SK-N-MC (cell line): ENCODE results near the gene PRIMPOL.
A peak's percentile ranks its signal among the peaks of the same experiment; 100 is the strongest.
"Not testable (repeated sequence)": the region's sequence is repeated elsewhere in the genome, so short reads cannot be mapped to it uniquely, and the experiment has no call there.

Experiments
- DNase-seq: peaks from one replicate; pipeline ENCODE4 v3.0.0-alpha.2; 2011; ENCODE audit warnings: low read depth, low spot score
- H3K27ac ChIP-seq: fragments of 200-600 bp; sonication (generic); 2 replicates; pipeline ENCODE4 v1.5.1; 2016; ENCODE audit warnings: mixed run types
- H3K36me3 ChIP-seq: fragments of 200-600 bp; sonication (generic); 2 replicates; pipeline ENCODE4 v1.6.1; 2017; ENCODE audit warnings: antibody characterized with exemption, low read length, mixed read lengths; ENCODE audit not compliant: insufficient read depth
- H3K4me3 ChIP-seq: fragments of 200-600 bp; sonication (generic); 2 replicates; pipeline ENCODE4 v1.5.1; 2016
- H3K9ac ChIP-seq: fragments of 200-600 bp; sonication (generic); 2 replicates; pipeline ENCODE4 v1.8.0; 2017; ENCODE audit warnings: mixed run types, mixed read lengths; ENCODE audit not compliant: insufficient read length
- H3K9me3 ChIP-seq: fragments of 200-600 bp; sonication (generic); 2 replicates; pipeline ENCODE4 v1.6.1; 2017; ENCODE audit warnings: low read depth, mild to moderate bottlenecking, antibody characterized with exemption, low read length, moderate library complexity, mixed read lengths
- EZH2 ChIP-seq: fragments of 200-600 bp; sonication (generic); IDR thresholded peaks from one replicate; pipeline ENCODE4 v1.6.1; 2017; ENCODE audit warnings: antibody characterized with exemption
- FOXP2 ChIP-seq: optimal IDR thresholded peaks from 2 replicates; pipeline ENCODE3; 2011; ENCODE audit warnings: mild to moderate bottlenecking, moderate library complexity; ENCODE audit not compliant: insufficient read depth; ENCODE audit errors: extremely low read length, control extremely low read depth
- POLR2AphosphoS5 ChIP-seq: IDR thresholded peaks from 2 replicates; pipeline ENCODE4 v1.6.1; 2012; ENCODE audit warnings: mild to moderate bottlenecking, low read depth, low read length, borderline replicate concordance

The PRIMPOL gene

DNA sequence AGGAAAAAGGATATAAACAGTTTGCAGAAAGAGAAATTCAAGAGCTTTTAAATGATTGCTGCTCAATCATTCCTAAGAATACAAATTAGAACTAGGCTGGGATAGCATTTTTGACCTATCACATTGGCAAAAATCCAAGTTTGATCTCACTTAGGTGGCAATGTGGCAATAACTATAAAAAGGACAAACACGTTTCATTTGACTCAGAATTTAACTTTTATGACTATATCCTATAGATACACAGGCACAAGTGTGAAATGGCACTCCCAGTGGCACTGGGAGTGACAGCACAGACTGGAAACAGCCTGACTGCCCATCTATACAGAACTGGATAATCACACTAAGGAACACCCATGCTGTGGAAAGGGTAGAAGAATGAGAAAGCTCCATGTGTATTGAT, 73.3 kb downstream of the PRIMPOL start:
- Histone ChIP-seq H3K4me3 (no peak overlapping the region), H3K9me3 (no peaks in the 10 kb centered on the region), H3K9ac (no peak overlapping the region), H3K27ac (no peak overlapping the region), H3K36me3 (peaks cover 97% of the 10 kb centered on the region)
- TF ChIP-seq FOXP2 (no peak), EZH2 (no peak), POLR2AphosphoS5 (no peak)
- no peak for DNase-seq

DNA sequence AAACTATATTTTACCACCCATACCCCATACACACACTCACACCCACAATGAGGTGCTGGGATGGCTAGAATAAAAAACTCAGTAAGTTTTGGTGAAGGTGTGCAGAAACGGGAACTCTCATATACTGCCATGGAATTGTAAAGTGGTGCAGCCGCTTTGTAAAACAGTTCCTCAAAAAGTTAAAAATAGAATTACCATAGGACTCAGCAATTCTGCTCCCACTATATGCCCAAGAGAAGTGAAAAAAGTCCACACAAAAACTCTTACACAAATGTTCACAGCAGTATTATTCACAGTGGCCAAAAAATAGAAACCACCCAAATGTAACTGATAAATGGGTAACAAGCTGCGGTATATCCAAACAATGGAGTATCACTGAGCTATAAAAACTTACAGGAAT, 77.9 kb downstream of the PRIMPOL start:
- no peaks in the 10 kb centered on the region for H3K9me3 ChIP-seq
- no peak for TF ChIP-seq FOXP2
- H3K27ac ChIP-seq = no peak overlapping the region
- H3K4me3 ChIP-seq = no peak overlapping the region
- H3K9ac ChIP-seq = no peak overlapping the region
- peaks cover 90% of the 10 kb centered on the region for H3K36me3 ChIP-seq
- DNase-seq = no peak

DNA sequence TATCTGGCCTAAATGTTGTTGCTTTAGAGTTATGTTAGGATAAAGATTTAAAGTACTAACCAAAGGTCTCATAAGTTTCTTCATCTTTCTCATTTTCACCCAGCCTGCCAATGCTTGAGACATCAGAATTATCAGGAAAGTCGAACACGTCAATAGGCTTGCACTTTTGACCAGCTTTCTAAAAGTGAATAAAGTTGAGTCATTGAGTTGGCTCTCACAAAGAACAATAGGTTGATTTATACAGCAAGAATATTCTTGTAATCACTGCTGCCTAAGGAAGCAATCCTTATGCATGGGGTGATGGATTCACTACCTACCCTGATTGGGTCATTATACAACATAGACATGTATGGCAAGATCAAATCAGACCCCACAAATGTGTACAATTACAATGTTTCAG, 79.3 kb downstream of the PRIMPOL start:
- TF ChIP-seq POLR2AphosphoS5 = no peak
- no peak for TF ChIP-seq EZH2
- TF ChIP-seq FOXP2 = no peak
- H3K36me3 ChIP-seq = peaks cover 76% of the 10 kb centered on the region

DNA sequence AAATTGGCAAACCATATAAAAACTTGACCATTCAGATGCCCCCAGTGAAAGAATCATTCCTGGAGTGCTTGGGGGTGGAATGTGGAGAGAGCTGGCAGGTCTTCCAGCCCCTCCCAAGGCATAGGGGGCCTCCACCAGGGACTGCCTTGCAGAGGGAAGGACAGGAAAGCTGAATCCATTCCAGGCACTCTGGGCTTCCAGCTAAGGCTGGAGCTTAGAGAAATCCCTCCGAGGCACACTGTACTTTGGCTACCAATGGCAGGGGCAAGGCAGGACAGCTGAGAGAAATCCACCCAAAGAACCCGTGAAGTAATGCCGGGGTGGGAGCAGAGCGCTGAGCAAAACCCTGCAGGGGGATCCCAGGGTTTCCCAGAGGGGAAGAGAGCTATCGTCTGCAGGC, 80.4 kb downstream of the PRIMPOL start:
- Histone ChIP-seq H3K4me3 (no peak overlapping the region), H3K27ac (no peak overlapping the region), H3K9me3 (no peaks in the 10 kb centered on the region), H3K9ac (no peak overlapping the region), H3K36me3 (peaks cover 65% of the 10 kb centered on the region)
- TF ChIP-seq EZH2 (no peak), POLR2AphosphoS5 (no peak), FOXP2 (no peak)
- DNase-seq = no peak

More for the DNA sequence above, 79.3 kb downstream of the PRIMPOL start:
- DNase-seq = no peak
- Histone ChIP-seq H3K27ac (no peak overlapping the region), H3K9ac (no peak overlapping the region), H3K9me3 (no peaks in the 10 kb centered on the region), H3K4me3 (no peak overlapping the region)

DNA sequence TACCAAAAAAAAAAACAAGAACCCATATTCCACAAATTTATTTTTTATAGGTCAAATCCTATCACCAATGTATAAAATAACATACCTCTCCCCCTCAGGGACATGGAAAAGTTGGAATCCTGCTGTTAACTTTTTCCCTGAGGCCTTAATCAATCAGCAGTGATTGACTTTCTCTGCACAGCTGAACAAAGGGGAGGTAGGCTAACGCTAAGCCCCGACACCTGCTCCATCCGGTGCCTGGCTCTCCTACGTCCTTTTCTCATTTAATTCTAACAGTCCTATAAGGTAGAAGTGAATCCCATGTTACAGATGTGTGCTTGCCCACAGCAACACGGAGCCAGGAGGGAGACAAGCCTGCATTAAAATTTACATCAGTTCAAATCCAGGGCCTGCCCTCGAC, 81.5 kb downstream of the PRIMPOL start:
- DNase-seq = no peak
- Histone ChIP-seq H3K36me3 (peaks cover 54% of the 10 kb centered on the region), H3K27ac (no peak overlapping the region), H3K4me3 (no peak overlapping the region), H3K9me3 (no peaks in the 10 kb centered on the region), H3K9ac (no peak overlapping the region)
- TF ChIP-seq EZH2 (no peak), FOXP2 (no peak), POLR2AphosphoS5 (no peak)

DNA sequence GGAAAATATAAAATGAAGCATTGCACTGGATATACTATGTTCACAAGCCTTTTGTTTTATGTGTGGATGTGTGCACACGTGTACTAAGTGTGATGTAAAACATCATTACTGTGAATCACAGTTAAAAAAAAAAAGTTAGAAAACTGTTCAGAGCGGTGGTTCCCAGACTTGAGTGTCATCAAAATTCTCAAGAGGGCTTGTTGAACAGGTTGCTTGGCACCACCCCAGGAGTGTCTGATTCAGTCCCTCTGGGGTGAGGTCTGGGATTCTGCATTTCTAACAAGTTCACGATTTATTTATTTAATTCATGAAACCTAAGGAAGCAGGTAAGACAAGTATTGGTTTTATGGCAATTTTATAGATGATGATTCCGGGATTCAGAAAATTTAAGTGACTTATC, 82.6 kb downstream of the PRIMPOL start:
- no peaks in the 10 kb centered on the region for H3K9me3 ChIP-seq
- no peak overlapping the region for H3K27ac ChIP-seq
- no peak for DNase-seq
- H3K4me3 ChIP-seq = peak overlapping the region; percentile 79
- TF ChIP-seq FOXP2 = no peak
- no peak for TF ChIP-seq EZH2
- peaks cover 44% of the 10 kb centered on the region for H3K36me3 ChIP-seq
- H3K9ac ChIP-seq = peak overlapping the region; percentile 80

DNA sequence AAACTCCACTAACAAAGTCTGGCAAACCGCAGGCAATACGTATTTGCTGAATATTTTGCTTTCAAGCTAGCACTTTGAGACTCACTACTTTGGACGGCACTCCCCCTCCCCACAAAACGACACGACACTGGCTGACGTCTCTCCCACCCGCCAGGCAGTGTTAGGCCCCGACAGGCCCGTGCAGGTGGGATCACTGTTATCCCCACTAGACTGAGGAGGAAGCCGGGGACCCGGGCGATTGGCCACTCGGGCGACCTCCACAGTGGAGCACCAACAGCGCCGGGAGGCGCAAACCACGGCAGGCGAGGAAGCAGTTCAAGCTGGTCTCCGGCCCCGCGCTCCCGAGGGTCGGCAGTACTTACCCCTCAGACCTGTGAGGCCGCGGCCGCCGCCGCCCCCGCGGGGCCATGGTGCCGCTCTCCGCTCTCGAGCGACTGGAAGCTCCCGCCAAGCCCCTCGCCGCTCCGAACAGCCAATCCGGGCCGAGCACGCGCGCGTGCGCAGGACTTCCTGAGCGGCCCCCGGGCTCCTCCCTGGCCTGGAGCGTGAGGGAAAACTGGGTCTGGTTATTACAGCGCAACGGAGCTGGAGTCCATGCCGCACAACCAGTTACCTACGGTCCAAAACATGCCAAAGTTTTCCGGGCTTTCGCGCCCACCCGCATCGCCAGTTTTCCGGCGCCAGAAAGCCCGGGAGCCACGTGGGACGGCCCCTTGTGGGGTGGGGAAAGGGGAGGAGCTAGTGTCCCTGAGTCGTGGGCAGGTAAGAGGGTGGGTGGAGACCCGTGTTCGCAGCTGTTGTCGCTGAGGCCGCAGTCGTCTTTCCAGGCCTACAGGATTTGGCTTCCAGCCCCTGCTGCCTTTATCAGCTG, 84.4 kb downstream of the PRIMPOL start, which contains the start of gene CENPU:
Gene CENPU (minus strand): TSS at position 443 of the 871 bp plus-strand sequence. CDS start 34 bp downstream, at position 409.
- peak within 1 kb of the TSS; percentile 80 for H3K27ac ChIP-seq
- TF ChIP-seq FOXP2 = peak; percentile 97
- TF ChIP-seq EZH2 = no peak
- TF ChIP-seq POLR2AphosphoS5 = peak; percentile 75
- H3K4me3 ChIP-seq = peak within 1 kb of the TSS; percentile 79
- peaks cover 26% of the 10 kb centered on the region for H3K36me3 ChIP-seq
- DNase-seq = peak; percentile 97
- peak within 1 kb of the TSS; percentile 91 for H3K9ac ChIP-seq
- H3K9me3 ChIP-seq = no peaks in the 10 kb centered on the region

DNA sequence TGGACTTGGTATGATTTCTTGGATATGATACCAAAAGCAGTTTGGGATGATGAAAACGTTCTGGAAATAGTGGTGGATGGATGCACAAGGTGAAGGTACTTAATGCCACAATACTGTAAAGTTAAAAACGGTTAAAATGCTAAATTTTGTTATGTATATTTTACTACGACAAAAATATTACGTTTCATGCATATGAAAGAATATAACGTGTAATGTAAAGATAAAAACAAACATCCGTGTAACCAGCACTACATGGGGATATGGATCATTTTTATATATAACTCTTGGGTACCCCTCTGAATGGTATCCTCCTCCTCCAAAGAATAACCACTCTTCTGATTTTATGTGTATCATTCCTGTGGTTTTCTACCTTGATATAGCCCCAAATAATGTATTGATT, 85.2 kb downstream of the PRIMPOL start:
- H3K4me3 ChIP-seq = peak overlapping the region; percentile 79
- no peak for TF ChIP-seq FOXP2
- TF ChIP-seq EZH2 = no peak
- no peak for TF ChIP-seq POLR2AphosphoS5
- DNase-seq = no peak
- H3K9me3 ChIP-seq = no peaks in the 10 kb centered on the region
- H3K27ac ChIP-seq = peak overlapping the region; percentile 80
- H3K9ac ChIP-seq = peak overlapping the region; percentile 91
- H3K36me3 ChIP-seq = peaks cover 17% of the 10 kb centered on the region

DNA sequence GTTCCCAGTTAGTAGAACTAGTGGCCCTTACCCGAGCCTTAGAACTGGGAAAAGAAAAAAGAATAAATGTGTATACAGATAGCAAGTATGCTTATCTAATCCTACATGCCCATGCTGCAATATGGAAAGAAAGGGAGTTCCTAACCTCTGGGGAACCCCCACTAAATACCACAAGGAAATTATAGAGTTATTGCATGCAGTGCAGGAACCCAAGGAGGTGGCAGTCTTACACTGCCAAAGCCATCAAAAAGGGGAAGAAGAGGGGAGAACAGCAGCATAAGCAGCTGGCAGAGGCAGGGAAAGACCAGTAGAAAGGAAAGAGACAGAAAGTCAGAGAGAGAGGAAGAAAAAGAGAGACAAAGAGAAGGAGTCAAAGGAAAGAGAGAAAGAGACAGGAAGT, 90.0 kb downstream of the PRIMPOL start:
- not testable (repeated sequence) for H3K9ac ChIP-seq, H3K9me3 ChIP-seq, H3K4me3 ChIP-seq, H3K36me3 ChIP-seq, H3K27ac ChIP-seq, DNase-seq
